K562 (cell line): ENCODE measurements around the gene DDX51. TPM values are rescaled to one million over a fixed set of nuclear protein-coding genes. Genes with fewer than 3 reads are reported as not detected.

Source experiments
- ETV5 ChIP-seq: sonication (generic); formaldehyde crosslinking; IDR thresholded peaks from 2 replicates; pipeline ENCODE4 v1.4.0; 2020; ENCODE audit warnings: low read depth, mild to moderate bottlenecking, missing genetic modification reagents
- FOSL1 ChIP-seq: fragments of 200-800 bp; sonication (Bioruptor generic); conservative IDR thresholded peaks from 2 replicates; pipeline ENCODE4 v1.6.1; 2016; ENCODE audit warnings: missing genetic modification characterization, missing compliant biosample characterization
- GTF3C2 ChIP-seq: IDR thresholded peaks from 3 replicates; pipeline ENCODE4 v1.6.1; 2011; ENCODE audit warnings: borderline replicate concordance, mild to moderate bottlenecking, moderate library complexity; ENCODE audit not compliant: insufficient read length; ENCODE audit errors: extremely low read depth
- JUND ChIP-seq, 2 experiments: IDR thresholded peaks; 2 replicates in 1 of 2; 3 replicates in 1 of 2; pipeline ENCODE4 v1.6.1; 2011; ENCODE audit warnings: borderline replicate concordance in 2 of 2, low read depth in 2 of 2, low read length in 2 of 2, improper control_type of control experiment in 1 of 2, missing biosample characterization in 1 of 2, missing genetic modification characterization in 1 of 2, missing genetic modification reagents in 1 of 2
- MNT ChIP-seq, 2 experiments: fragments of 450-650 bp; conservative IDR thresholded peaks; 2 replicates each; pipeline ENCODE4 v1.6.1; 2017; ENCODE audit warnings: mild to moderate bottlenecking in 2 of 2, moderate library complexity in 2 of 2
- PTBP1 ChIP-seq: fragments of 200-400 bp; formaldehyde crosslinking; IDR thresholded peaks from 2 replicates; pipeline ENCODE4 v1.6.1; 2017; ENCODE audit warnings: low read depth, low read length
- RAD21 ChIP-seq, 2 experiments: fragments of 250-450 bp in 1 of 2; fragments of 450-650 bp in 1 of 2; sonication (Bioruptor Pico) in 1 of 2; formaldehyde crosslinking in 1 of 2; IDR thresholded peaks in 1 of 2; conservative IDR thresholded peaks in 1 of 2; 2 replicates each; pipeline versions ENCODE4 v1.4.0 to v1.8.0; 2020 to 2022; ENCODE audit warnings: mild to moderate bottlenecking in 2 of 2, moderate library complexity in 1 of 2
- TAF7 ChIP-seq: fragments of 450-650 bp; IDR thresholded peaks from 2 replicates; pipeline ENCODE4 v1.6.1; 2016; ENCODE audit warnings: missing genetic modification characterization, missing compliant biosample characterization
- polyA plus RNA-seq, 8 experiments: library from polyadenylated mRNA; depleted of rRNA in 4 of 8; stranded (reverse) in 5 of 8; unstranded in 3 of 8; fragments of >200 nt; fragmentation: Nextera tagmentation in 2 of 8; fragmentation: Illumina TruSeq in 1 of 8; extraction: Ambion mirVana in 2 of 8; extraction: Trizol in 1 of 8; gene quantifications; 2 replicates each; pipeline versions ENCODE4 v1.2.1 to v1.2.3, GENCODE V29; 2011 to 2014; ENCODE audit warnings: inconsistent platforms in 1 of 8, missing spikeins in 1 of 8
- total RNA-seq, 7 experiments: library from RNA; depleted of rRNA in 6 of 7; stranded (reverse); fragments of >200 nt in 6 of 7; fragmentation: Illumina TruSeq in 2 of 7; extraction: Trizol in 2 of 7; gene quantifications; 2 replicates each; pipeline versions ENCODE4 v1.2.1 to v1.2.3, GENCODE V29; 2011 to 2021; ENCODE audit warnings: low replicate concordance in 1 of 7
- TF ChIP-seq, protein P1 (sequence below): fragments of 150-350 bp; IDR thresholded peaks from 2 replicates; pipeline ENCODE4 v1.6.1; 2014; ENCODE audit warnings: low read depth, mild to moderate bottlenecking, low read length, borderline replicate concordance

The DDX51 gene
- total and polyA plus RNA-seq, 9 of the 15 experiments (the other 6 are each of a cell fraction or from before 2014, with no cell fraction given), result 1.1 to 35.9 (median 12.4) TPM

DNA sequence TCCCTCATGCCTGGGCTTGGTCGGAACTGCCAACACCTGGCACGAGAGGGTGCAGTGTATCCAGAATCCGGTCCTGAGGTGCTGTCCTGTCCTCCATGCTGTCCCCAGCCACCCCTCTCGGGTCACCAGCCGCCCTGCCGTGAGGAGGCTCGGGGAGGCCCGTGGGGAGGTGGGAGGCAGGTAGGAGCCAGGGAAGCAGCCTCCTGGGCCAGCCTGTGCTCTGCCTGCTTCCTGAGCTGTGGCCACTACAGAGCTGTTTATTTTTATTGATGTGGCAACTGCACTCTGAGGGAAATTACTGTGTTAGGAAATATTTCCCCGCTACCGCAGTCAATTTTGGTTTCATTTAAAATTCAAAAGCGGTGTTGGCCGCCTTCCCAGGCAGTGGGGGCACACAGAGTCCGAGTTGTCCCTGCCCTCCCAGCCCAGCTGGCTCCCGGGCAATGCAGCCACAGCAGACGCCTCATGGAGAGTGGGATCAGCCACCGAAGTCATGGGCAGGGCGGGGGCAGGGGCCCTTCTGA is 18.5 kb upstream of the DDX51 start (continued):
- TF ChIP-seq GTF3C2, result no peak
- TF ChIP-seq ETV5, result no peak
- no peak for TF ChIP-seq TAF7 (tag)
- no peak for TF ChIP-seq JUND (IDR thresholded peaks at IDR 0.05; ENCODE audit: borderline replicate concordance, low read depth, low read length)
- TF ChIP-seq JUND (tag; IDR thresholded peaks at IDR 0.05; ENCODE audit: borderline replicate concordance, low read depth, low read length), result no peak
- no peak for TF ChIP-seq MNT (conservative IDR thresholded peaks at IDR 0.05)
- TF ChIP-seq FOSL1 (tag), result no peak
- TF ChIP-seq RAD21 (CRISPR knock-in tag; conservative IDR thresholded peaks at IDR 0.05 in 1 of 2, IDR thresholded peaks at IDR 0.05 in 1 of 2), result no peak
- TF ChIP-seq, protein P1, sequence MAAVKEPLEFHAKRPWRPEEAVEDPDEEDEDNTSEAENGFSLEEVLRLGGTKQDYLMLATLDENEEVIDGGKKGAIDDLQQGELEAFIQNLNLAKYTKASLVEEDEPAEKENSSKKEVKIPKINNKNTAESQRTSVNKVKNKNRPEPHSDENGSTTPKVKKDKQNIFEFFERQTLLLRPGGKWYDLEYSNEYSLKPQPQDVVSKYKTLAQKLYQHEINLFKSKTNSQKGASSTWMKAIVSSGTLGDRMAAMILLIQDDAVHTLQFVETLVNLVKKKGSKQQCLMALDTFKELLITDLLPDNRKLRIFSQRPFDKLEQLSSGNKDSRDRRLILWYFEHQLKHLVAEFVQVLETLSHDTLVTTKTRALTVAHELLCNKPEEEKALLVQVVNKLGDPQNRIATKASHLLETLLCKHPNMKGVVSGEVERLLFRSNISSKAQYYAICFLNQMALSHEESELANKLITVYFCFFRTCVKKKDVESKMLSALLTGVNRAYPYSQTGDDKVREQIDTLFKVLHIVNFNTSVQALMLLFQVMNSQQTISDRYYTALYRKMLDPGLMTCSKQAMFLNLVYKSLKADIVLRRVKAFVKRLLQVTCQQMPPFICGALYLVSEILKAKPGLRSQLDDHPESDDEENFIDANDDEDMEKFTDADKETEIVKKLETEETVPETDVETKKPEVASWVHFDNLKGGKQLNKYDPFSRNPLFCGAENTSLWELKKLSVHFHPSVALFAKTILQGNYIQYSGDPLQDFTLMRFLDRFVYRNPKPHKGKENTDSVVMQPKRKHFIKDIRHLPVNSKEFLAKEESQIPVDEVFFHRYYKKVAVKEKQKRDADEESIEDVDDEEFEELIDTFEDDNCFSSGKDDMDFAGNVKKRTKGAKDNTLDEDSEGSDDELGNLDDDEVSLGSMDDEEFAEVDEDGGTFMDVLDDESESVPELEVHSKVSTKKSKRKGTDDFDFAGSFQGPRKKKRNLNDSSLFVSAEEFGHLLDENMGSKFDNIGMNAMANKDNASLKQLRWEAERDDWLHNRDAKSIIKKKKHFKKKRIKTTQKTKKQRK, result no peak
- TF ChIP-seq PTBP1, result no peak
